KG1 (cell line): ENCODE measurements around the gene MCC.

Experiments used
- DNase-seq: peaks from one replicate; lab custom pipeline; 2025; lab: John Stamatoyannopoulos, UW

Gene MCC

GRCh38 chr5:112976432-112977309 lies 511.6 kb downstream of the MCC start, which contains the start of gene DCP2:
TSS of gene DCP2 (plus strand) at chr5:112976798. CDS start at chr5:112976934, 136 bp downstream.
- peak; percentile 62 for DNase-seq

GRCh38 chr5:112975721-112976431 lies 512.4 kb downstream of the MCC start:
- no peak for DNase-seq

- DNase-seq, result no peak
Observed at GRCh38 chr5:112974901-112975300, 513.4 kb downstream of the MCC start.

- DNase-seq, result no peak
Observed at GRCh38 chr5:112973904-112974303, 514.3 kb downstream of the MCC start.

- no peak for DNase-seq
Observed at GRCh38 chr5:112973036-112973435, 515.2 kb downstream of the MCC start.
